Upper lobe of left lung (tissue), 6 donors: Measurements from ENCODE around the gene PCSK6. TPM values are rescaled to one million over a fixed set of nuclear protein-coding genes. Genes with fewer than 3 reads are reported as not detected.

Experiments
- ATAC-seq, 2 donors: fragments of 200-7000 bp; cut with Tn5 transposase; one replicate each; pipeline ENCODE4 v1.9.1; 2022; ENCODE audit warnings: mild to moderate bottlenecking in 2 of 2, moderate library complexity in 2 of 2; ENCODE audit not compliant: low FRiP score in 2 of 2
- DNase-seq, 2 donors: peaks; one replicate each; pipeline ENCODE4 v3.0.0-alpha.2; 2019 to 2020
- H3K27ac ChIP-seq, 4 donors: fragments of 200-600 bp; sonication (generic); one replicate each; pipeline ENCODE4 v1.5.1; 2016 to 2019
- H3K27me3 ChIP-seq, 4 donors: fragments of 200-600 bp; sonication (generic); one replicate each; pipeline ENCODE4 v1.5.1; 2017 to 2019
- H3K36me3 ChIP-seq, 4 donors: fragments of 200-600 bp; sonication (generic); one replicate each; pipeline ENCODE4 v1.5.1; 2016 to 2019
- H3K4me1 ChIP-seq, 4 donors: fragments of 200-600 bp; sonication (generic); one replicate each; pipeline ENCODE4 v1.5.1; 2018 to 2019
- H3K4me3 ChIP-seq, 4 donors: fragments of 200-600 bp; sonication (generic); one replicate each; pipeline ENCODE4 v1.5.1; 2017 to 2019; ENCODE audit warnings: mild to moderate bottlenecking in 2 of 4, moderate library complexity in 1 of 4
- H3K9me3 ChIP-seq, 4 donors: fragments of 200-600 bp; sonication (generic); one replicate each; pipeline ENCODE4 v1.5.1; 2018 to 2019
- CTCF ChIP-seq, 6 experiments: fragments of 450-650 bp in 4 of 6; fragments of 200-600 bp in 2 of 6; sonication (generic) in 2 of 6; IDR thresholded peaks; one replicate each; pipeline ENCODE4 v1.5.1; 2016 to 2019; ENCODE audit warnings: antibody characterized with exemption in 6 of 6
- EP300 ChIP-seq, 4 donors: sonication (generic); formaldehyde crosslinking; IDR thresholded peaks; one replicate each; pipeline ENCODE4 v1.5.1; 2017; ENCODE audit warnings: antibody characterized with exemption in 4 of 4, control low read depth in 2 of 4
- POLR2A ChIP-seq, 4 donors: fragments of 450-650 bp; IDR thresholded peaks; one replicate each; pipeline ENCODE4 v1.5.1; 2016 to 2017; ENCODE audit warnings: antibody characterized with exemption in 4 of 4, mild to moderate bottlenecking in 2 of 4
- POLR2AphosphoS5 ChIP-seq, 2 donors: sonication (generic); formaldehyde crosslinking; IDR thresholded peaks; one replicate each; pipeline ENCODE4 v1.5.1; 2017; ENCODE audit warnings: antibody characterized with exemption in 2 of 2
- WGBS, 2 donors: methylation state at CpG; one replicate each; pipeline ENCODE4 v1.1.5; 2017 to 2018; 5-methylcytosine and 5-hydroxymethylcytosine counted together
- total RNA-seq, 6 donors: library from RNA; depleted of rRNA in 4 of 6; stranded (reverse); fragments of >200 nt in 4 of 6; gene quantifications; one replicate each; pipeline versions ENCODE4 v1.1.0 to v1.2.1, GENCODE V29; 2016 to 2021
- donor health status: DM: no; HTN: no; CAD: no; lungs with moderate emphysema.
- donor health status: DM: no; HTN: yes; CAD: no; lungs with severe emphysema.

PCSK6 gene
- total RNA-seq, 6 donors from 2014 or later = 3.1 to 24.4 (median 5.5) TPM

- peaks cover 4 to 19% (median 17%) of the 10 kb centered on the region in 4 donors for H3K4me1 ChIP-seq
- H3K27ac ChIP-seq = no peak overlapping the region
- H3K36me3 ChIP-seq = no peaks in the 10 kb centered on the region
- 69 to 82% methylated on average over 4 of the region's 4 CpGs for WGBS, 2 donors
- peak in 1 of 2 donors; percentile 30 for ATAC-seq
- H3K9me3 ChIP-seq = no peaks in the 10 kb centered on the region
- no peak overlapping the region for H3K4me3 ChIP-seq
- no peak for DNase-seq
- no peaks in the 10 kb centered on the region for H3K27me3 ChIP-seq
- TF ChIP-seq POLR2A (IDR thresholded peaks at IDR 0.05) (no peak), EP300 (IDR thresholded peaks at IDR 0.05) (no peak), POLR2AphosphoS5 (IDR thresholded peaks at IDR 0.05) (no peak), CTCF (IDR thresholded peaks at IDR 0.05) (no peak)
These were observed 39.4 kb upstream of the PCSK6 start for GRCh38 chr15:101528917-101529299.

- WGBS, 2 donors = 37 to 48% methylated on average over 6 to 18 of the region's 18 CpGs
- Histone ChIP-seq H3K4me3 (no peak overlapping the region), H3K36me3 (no peaks in the 10 kb centered on the region), H3K27ac (peak overlapping the region in 1 of 4 donors; percentile 13), H3K4me1 (peaks cover 4 to 19% (median 17%) of the 10 kb centered on the region in 4 donors), H3K27me3 (no peaks in the 10 kb centered on the region), H3K9me3 (no peaks in the 10 kb centered on the region)
- TF ChIP-seq POLR2A (IDR thresholded peaks at IDR 0.05) = no peak
- peak in 1 of 2 donors; percentile 7 for TF ChIP-seq POLR2AphosphoS5 (IDR thresholded peaks at IDR 0.05)
- DNase-seq = peak in 1 of 2 donors; percentile 69
- ATAC-seq = peak; percentile 24 to 62
These were observed 38.8 kb upstream of the PCSK6 start for GRCh38 chr15:101528108-101528916.

- no peaks in the 10 kb centered on the region for H3K9me3 ChIP-seq
- ATAC-seq (no peak), DNase-seq (no peak)
- 88% methylated on average over 7 of the region's 7 CpGs for WGBS, 2 donors
- no peak overlapping the region for H3K4me3 ChIP-seq
- no peak for TF ChIP-seq POLR2A (IDR thresholded peaks at IDR 0.05)
- TF ChIP-seq CTCF (IDR thresholded peaks at IDR 0.05) = no peak
- TF ChIP-seq POLR2AphosphoS5 (IDR thresholded peaks at IDR 0.05) = no peak
- TF ChIP-seq EP300 (IDR thresholded peaks at IDR 0.05) = no peak
- H3K4me1 ChIP-seq = peaks cover 4 to 22% (median 18%) of the 10 kb centered on the region in 4 donors
- H3K36me3 ChIP-seq = no peaks in the 10 kb centered on the region
- no peaks in the 10 kb centered on the region for H3K27me3 ChIP-seq
- no peak overlapping the region for H3K27ac ChIP-seq
These were observed 37.4 kb upstream of the PCSK6 start for GRCh38 chr15:101526890-101527289.

- TF ChIP-seq POLR2A (IDR thresholded peaks at IDR 0.05) = no peak
- no peak for TF ChIP-seq CTCF (IDR thresholded peaks at IDR 0.05)
- no peak for TF ChIP-seq POLR2AphosphoS5 (IDR thresholded peaks at IDR 0.05)
- TF ChIP-seq EP300 (IDR thresholded peaks at IDR 0.05) = no peak
- 83 to 88% methylated on average over 13 of the region's 13 CpGs for whole genome bisulfite sequencing, 2 donors
These were observed 36.9 kb upstream of the PCSK6 start for GRCh38 chr15:101526442-101526841.

GRCh38 chr15:101526021-101526420, 36.5 kb upstream of the PCSK6 start:
- 69 to 81% methylated on average over 8 of the region's 8 CpGs for WGBS, 2 donors

More at GRCh38 chr15:101526442-101526841, 36.9 kb upstream of the PCSK6 start:
- Histone ChIP-seq H3K9me3 (no peaks in the 10 kb centered on the region), H3K36me3 (no peaks in the 10 kb centered on the region), H3K27ac (no peak overlapping the region), H3K4me3 (no peak overlapping the region), H3K4me1 (peaks cover 7 to 27% (median 20%) of the 10 kb centered on the region in 4 donors), H3K27me3 (no peaks in the 10 kb centered on the region)
- no peak for DNase-seq
- no peak for ATAC-seq

More at GRCh38 chr15:101526021-101526420, 36.5 kb upstream of the PCSK6 start:
- peak in 1 of 2 donors; percentile 30 for DNase-seq
- H3K9me3 ChIP-seq = no peaks in the 10 kb centered on the region
- no peak overlapping the region for H3K27ac ChIP-seq
- no peak for ATAC-seq
- peaks cover 11 to 31% (median 22%) of the 10 kb centered on the region in 4 donors for H3K4me1 ChIP-seq
- H3K36me3 ChIP-seq = no peaks in the 10 kb centered on the region
- no peak overlapping the region for H3K4me3 ChIP-seq
- H3K27me3 ChIP-seq = no peaks in the 10 kb centered on the region
- TF ChIP-seq CTCF (IDR thresholded peaks at IDR 0.05) (no peak), EP300 (IDR thresholded peaks at IDR 0.05) (no peak), POLR2A (IDR thresholded peaks at IDR 0.05) (no peak)
